K562 treated with DMSO at 1 percent for 24 hours (cell line): ENCODE data around the gene OR4D5. TPM values are rescaled to one million over a fixed set of nuclear protein-coding genes. Genes with fewer than 3 reads are reported as not detected.

ENCODE experiments used
- total RNA-seq: library from RNA; unstranded; fragments of 300-600 nt; gene quantifications from 2 replicates; pipeline ENCODE4 v1.2.3, GENCODE V29; 2022; ENCODE audit warnings: low read depth; ENCODE audit not compliant: insufficient read depth

The OR4D5 gene
- total RNA-seq, result not detected in 2 replicates

GRCh38 chr11:123939317-123939716 lies at the start of gene OR4D5:
Gene OR4D5, plus strand, starts transcription at chr11:123939617. Its CDS starts 0 bp downstream, at chr11:123939617.

GRCh38 chr11:123901867-123902266 lies 37.5 kb upstream of the OR4D5 start, which contains the start of gene OR8D4:
Gene OR8D4, plus strand, starts transcription at chr11:123902167. Its CDS starts 4,265 bp downstream, at chr11:123906432.

GRCh38 chr11:123943738-123944137 lies 4.3 kb downstream of the OR4D5 start, which contains the start of gene OR6T1:
Gene OR6T1, minus strand, starts transcription at chr11:123943838. Its CDS starts 0 bp downstream, at chr11:123943838.

GRCh38 chr11:123977731-123978347 lies 38.4 kb downstream of the OR4D5 start, which contains the start of gene OR10S1:
Gene OR10S1, minus strand, starts transcription at chr11:123977781. Its CDS starts 117 bp downstream, at chr11:123977664.

Other genes with a start within 250 kb of the OR4D5 start
- gene ZNF202, start 198.0 kb upstream of the OR4D5 start, total RNA-seq, result 3.5 and 4.8 TPM in 2 replicates
- gene OR6X1, start 185.1 kb upstream of the OR4D5 start, total RNA-seq, result not detected in 2 replicates
- gene OR6M1, start 133.3 kb upstream of the OR4D5 start, total RNA-seq, result not detected in 2 replicates
- gene TMEM225, start 53.9 kb upstream of the OR4D5 start, total RNA-seq, result not detected in 2 replicates
- gene OR8D4, start 37.5 kb upstream of the OR4D5 start, total RNA-seq, result not detected in 2 replicates
- gene OR6T1, start 4.2 kb downstream of the OR4D5 start, total RNA-seq, result not detected in 2 replicates
- not detected in 2 replicates for gene OR10S1, start 38.2 kb downstream of the OR4D5 start, total RNA-seq
- not detected in 2 replicates for gene OR10G6, start 55.5 kb downstream of the OR4D5 start, total RNA-seq
- not detected in 2 replicates for gene OR10G4, start 73.4 kb downstream of the OR4D5 start, total RNA-seq
- not detected in 2 replicates for gene OR10G9, start 83.4 kb downstream of the OR4D5 start, total RNA-seq
- gene OR10G8, start 87.2 kb downstream of the OR4D5 start, total RNA-seq, result not detected in 2 replicates
- not detected in 2 replicates for gene OR10G7, start 101.7 kb downstream of the OR4D5 start, total RNA-seq
- gene VWA5A, start 175.8 kb downstream of the OR4D5 start, total RNA-seq, result 16.7 and 17.6 TPM in 2 replicates
- gene OR10D3, start 243.7 kb downstream of the OR4D5 start, total RNA-seq, result not detected in 2 replicates